ENCODE data around the gene COBL. TPM values are rescaled to one million over a fixed set of nuclear protein-coding genes. Genes with fewer than 3 reads are reported as not detected.
A peak's percentile ranks its signal among the peaks of the same experiment; 100 is the strongest.

COBL gene
- total and polyA plus RNA-seq, 2 of the 4 experiments (the other 2 are of a cell fraction): under 0.01 TPM; not detected in 1

DNA sequence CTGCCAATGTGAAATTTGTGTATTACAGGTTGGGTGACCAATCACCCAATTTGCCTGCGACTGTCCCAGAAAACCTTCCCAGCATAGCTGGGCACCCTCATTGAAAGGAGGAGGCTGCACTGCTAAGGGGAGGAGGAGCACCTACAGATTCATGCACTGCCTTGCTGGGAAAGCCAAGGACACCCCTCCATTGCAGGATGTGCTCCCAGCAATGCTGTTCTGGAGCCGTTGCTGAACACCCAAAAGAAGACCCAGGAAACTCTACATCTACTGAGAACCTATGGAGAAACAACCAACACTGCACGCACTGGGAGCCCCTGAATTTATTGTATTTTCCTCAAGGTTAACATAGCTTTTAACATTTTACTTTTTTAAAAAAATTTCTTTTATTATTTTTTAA, 295.7 kb downstream of the COBL start:
- Histone ChIP-seq H4K5ac (ENCODE audit: low read depth, low read length) (peak overlapping the region; percentile 13; the same call in 1 of the 2 replicates), H3K36me3 (ENCODE audit: control insufficient read depth, insufficient read depth, low read length) (no peaks in the 10 kb centered on the region), H2AK9ac (replicated peaks; ENCODE audit: low read depth, low read length, poor library complexity) (no peak overlapping the region), H3K4ac (ENCODE audit: low read depth, low read length) (0 out of 2 replicates have a peak overlapping the region, but pooled peaks have one; percentile 3), H3K27ac (ENCODE audit: insufficient read depth, low read length) (peak overlapping the region; percentile 70; the same call in 1 of the 2 replicates), H3K4me1 (ENCODE audit: control insufficient read depth, insufficient read depth, low read length) (peaks cover 6% of the 10 kb centered on the region; the same call in 1 of the 2 replicates), H3K4me2 (ENCODE audit: low read depth, low read length) (no peak overlapping the region), H3K56ac (ENCODE audit: extremely low read depth, insufficient read depth, low read length) (no peak overlapping the region), H2AK5ac (ENCODE audit: low read depth, low read length) (peak overlapping the region; percentile 29; the same call in 1 of the 2 replicates), H3K27me3 (ENCODE audit: control insufficient read depth, insufficient read depth, low read length) (peaks cover 2% of the 10 kb centered on the region; the same call in 1 of the 2 replicates), H3K4me3 (ENCODE audit: insufficient read depth, low read depth, low read length) (no peak overlapping the region), H3K18ac (ENCODE audit: low read depth, low read length) (peak overlapping the region; percentile 41; the same call in 1 of the 2 replicates), H2BK120ac (ENCODE audit: low read depth, low read length) (peak overlapping the region; percentile 63), H3K23ac (ENCODE audit: low read depth, low read length) (no peak overlapping the region), H3K9me1 (ENCODE audit: insufficient read depth, low read length) (peaks cover 5% of the 10 kb centered on the region; the same call in 1 of the 2 replicates), H4K91ac (ENCODE audit: insufficient read depth, low read depth, low read length) (no peak overlapping the region), H2AFZ (replicated peaks; ENCODE audit: low read length, poor library complexity) (no peak overlapping the region), H4K20me1 (ENCODE audit: insufficient read depth, low read length) (no peaks in the 10 kb centered on the region), H2BK20ac (ENCODE audit: low read depth, low read length) (peak overlapping the region; percentile 36; the same call in 1 of the 2 replicates), H3K9ac (ENCODE audit: low read depth, low read length) (no peak overlapping the region), H2BK15ac (ENCODE audit: low read depth, low read length) (peak overlapping the region; percentile 3; the same call in 1 of the 3 replicates), H3K79me1 (ENCODE audit: low read depth in 1 of 2, low read length in 2 of 2) (no peaks in the 10 kb centered on the region), H3K9me3 (ENCODE audit: control insufficient read depth, insufficient read depth, low read length) (no peaks in the 10 kb centered on the region), H3K14ac (replicated peaks; ENCODE audit: low read depth, low read length) (no peak overlapping the region), H2BK5ac (ENCODE audit: low read depth, low read length, poor library complexity, severe bottlenecking) (no peak overlapping the region), H4K8ac (ENCODE audit: low read depth in 2 of 2, low read length in 2 of 2) (peak overlapping the region in 1 of 2 experiments; percentile 54; a peak in 3 of 4 replicates)
- ATAC-seq (ENCODE audit: low read depth) (no peak), DNase-seq (no peak)
- intact Hi-C loops (cut with micrococcal nuclease): no loop called here
- TF ChIP-seq RCOR1 (IDR thresholded peaks at IDR 0.05; ENCODE audit: insufficient replicate concordance, low read length) (no peak), RFX5 (IDR thresholded peaks at IDR 0.05; ENCODE audit: low read depth, low read length) (no peak), FOS (IDR thresholded peaks at IDR 0.05; ENCODE audit: low read depth, low read length) (no peak), MXI1 (IDR thresholded peaks at IDR 0.05; ENCODE audit: borderline replicate concordance, low read depth, low read length) (no peak), SMC3 (IDR thresholded peaks at IDR 0.05; ENCODE audit: low read depth, low read length) (no peak), RAD21 (IDR thresholded peaks at IDR 0.05; ENCODE audit: low read length) (no peak), CHD1 (IDR thresholded peaks at IDR 0.05; ENCODE audit: low read depth, low read length) (no peak), POLR2A (IDR thresholded peaks at IDR 0.05; ENCODE audit: low read depth, low read length) (no peak), NFE2L2 (IDR thresholded peaks at IDR 0.05; ENCODE audit: low read depth, low read length) (no peak)
- TF ChIP-seq, protein P1, sequence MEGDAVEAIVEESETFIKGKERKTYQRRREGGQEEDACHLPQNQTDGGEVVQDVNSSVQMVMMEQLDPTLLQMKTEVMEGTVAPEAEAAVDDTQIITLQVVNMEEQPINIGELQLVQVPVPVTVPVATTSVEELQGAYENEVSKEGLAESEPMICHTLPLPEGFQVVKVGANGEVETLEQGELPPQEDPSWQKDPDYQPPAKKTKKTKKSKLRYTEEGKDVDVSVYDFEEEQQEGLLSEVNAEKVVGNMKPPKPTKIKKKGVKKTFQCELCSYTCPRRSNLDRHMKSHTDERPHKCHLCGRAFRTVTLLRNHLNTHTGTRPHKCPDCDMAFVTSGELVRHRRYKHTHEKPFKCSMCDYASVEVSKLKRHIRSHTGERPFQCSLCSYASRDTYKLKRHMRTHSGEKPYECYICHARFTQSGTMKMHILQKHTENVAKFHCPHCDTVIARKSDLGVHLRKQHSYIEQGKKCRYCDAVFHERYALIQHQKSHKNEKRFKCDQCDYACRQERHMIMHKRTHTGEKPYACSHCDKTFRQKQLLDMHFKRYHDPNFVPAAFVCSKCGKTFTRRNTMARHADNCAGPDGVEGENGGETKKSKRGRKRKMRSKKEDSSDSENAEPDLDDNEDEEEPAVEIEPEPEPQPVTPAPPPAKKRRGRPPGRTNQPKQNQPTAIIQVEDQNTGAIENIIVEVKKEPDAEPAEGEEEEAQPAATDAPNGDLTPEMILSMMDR (conservative IDR thresholded peaks at IDR 0.05; ENCODE audit: low read depth, low read length): no peak
- TF ChIP-seq, protein P2, sequence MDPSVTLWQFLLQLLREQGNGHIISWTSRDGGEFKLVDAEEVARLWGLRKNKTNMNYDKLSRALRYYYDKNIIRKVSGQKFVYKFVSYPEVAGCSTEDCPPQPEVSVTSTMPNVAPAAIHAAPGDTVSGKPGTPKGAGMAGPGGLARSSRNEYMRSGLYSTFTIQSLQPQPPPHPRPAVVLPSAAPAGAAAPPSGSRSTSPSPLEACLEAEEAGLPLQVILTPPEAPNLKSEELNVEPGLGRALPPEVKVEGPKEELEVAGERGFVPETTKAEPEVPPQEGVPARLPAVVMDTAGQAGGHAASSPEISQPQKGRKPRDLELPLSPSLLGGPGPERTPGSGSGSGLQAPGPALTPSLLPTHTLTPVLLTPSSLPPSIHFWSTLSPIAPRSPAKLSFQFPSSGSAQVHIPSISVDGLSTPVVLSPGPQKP (IDR thresholded peaks at IDR 0.05; ENCODE audit: borderline replicate concordance, low read depth, low read length): no peak
- TF ChIP-seq, protein P3, sequence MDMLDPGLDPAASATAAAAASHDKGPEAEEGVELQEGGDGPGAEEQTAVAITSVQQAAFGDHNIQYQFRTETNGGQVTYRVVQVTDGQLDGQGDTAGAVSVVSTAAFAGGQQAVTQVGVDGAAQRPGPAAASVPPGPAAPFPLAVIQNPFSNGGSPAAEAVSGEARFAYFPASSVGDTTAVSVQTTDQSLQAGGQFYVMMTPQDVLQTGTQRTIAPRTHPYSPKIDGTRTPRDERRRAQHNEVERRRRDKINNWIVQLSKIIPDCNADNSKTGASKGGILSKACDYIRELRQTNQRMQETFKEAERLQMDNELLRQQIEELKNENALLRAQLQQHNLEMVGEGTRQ (IDR thresholded peaks at IDR 0.05; ENCODE audit: low read depth, low read length): no peak
- POLR2A ChIA-PET (ENCODE audit: unreplicated experiment): interaction anchor here (1.1 kb wide), 1 partner anchor 9 kb away, joined by 3 read pairs; no protein-coding TSS in a partner anchor
- dilution Hi-C loops (cut with HindIII; ENCODE audit: low sequenced_read_pairs, unreplicated experiment): no loop called here
- CTCF ChIA-PET: no interaction called here
- in situ Hi-C loops (cut with MboI; ENCODE audit: low sequenced_read_pairs): no loop called here
- no CpG with 5 or more reads among the region's 3 CpGs for WGBS, 2 experiments (ENCODE audit: extremely low coverage in 2 of 2, insufficient read length in 1 of 2)
- BruUV-seq (replicated peaks): no TSS peak

Data from IMR-90 (cell line).